ENCODE measurements around the gene VPS18.
A peak's percentile ranks its signal among the peaks of the same experiment; 100 is the strongest.

The VPS18 gene

DNA sequence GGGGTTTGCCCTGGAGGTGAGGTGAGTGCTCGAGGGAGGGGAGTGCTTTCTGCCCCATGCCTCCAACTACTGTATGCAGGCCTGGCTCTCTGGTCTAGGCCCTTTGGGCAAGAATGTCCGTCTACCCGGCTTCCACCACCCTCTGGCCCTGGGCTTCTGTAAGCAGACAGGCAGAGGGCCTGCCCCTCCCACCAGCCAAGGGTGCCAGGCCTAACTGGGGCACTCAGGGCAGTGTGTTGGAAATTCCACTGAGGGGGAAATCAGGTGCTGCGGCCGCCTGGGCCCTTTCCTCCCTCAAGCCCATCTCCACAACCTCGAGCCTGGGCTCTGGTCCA, 44.3 kb downstream of the VPS18 start:
- DNase-seq, result no peak

DNA sequence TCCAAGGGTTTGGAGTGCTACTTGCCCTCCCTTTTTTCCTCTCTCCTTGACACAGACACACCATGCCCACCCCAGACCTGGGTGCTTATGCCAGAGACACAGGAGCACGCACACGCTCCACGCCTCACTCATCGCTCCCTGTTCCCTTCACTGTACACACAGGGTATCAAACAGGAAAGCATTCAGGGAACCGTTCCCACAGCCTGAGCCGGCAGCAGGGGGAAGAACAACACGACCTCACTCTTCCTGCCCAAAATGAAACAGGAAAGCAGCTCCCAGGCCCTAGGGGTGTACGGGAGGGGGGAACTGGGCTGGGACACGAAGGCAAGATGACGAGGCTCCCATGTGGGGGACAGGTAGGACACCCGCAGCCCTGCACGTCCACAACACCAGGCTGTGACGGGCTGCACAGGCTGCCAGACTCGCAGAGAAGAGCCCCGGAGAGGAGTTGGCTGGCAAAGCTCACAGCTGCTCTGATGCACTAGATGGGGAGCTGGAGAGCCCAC, 46.1 kb downstream of the VPS18 start:
- no peak for DNase-seq

DNA sequence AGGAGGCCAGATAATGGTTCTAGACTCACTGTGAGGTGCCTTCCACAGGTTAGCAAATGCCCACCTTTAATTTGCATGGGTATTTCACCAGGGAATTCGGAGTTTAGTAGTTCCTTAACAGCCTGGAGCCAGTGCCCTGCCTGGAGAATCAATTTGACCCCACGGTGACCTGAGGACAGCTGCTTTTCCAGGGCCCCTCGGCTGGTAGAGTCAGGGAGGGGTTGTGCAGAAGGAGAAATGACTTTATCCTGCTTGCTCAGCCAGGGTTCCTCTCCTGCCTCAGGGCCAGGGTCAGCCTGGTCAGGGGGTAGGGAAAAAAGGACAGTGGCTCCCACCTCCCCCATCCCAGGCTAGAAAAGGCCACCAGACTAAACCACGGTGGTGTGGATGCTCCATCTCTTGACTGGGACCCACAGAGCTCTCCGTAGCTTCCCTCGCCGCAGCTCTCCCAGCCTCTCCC, 46.8 kb downstream of the VPS18 start:
- no peak for DNase-seq

DNA sequence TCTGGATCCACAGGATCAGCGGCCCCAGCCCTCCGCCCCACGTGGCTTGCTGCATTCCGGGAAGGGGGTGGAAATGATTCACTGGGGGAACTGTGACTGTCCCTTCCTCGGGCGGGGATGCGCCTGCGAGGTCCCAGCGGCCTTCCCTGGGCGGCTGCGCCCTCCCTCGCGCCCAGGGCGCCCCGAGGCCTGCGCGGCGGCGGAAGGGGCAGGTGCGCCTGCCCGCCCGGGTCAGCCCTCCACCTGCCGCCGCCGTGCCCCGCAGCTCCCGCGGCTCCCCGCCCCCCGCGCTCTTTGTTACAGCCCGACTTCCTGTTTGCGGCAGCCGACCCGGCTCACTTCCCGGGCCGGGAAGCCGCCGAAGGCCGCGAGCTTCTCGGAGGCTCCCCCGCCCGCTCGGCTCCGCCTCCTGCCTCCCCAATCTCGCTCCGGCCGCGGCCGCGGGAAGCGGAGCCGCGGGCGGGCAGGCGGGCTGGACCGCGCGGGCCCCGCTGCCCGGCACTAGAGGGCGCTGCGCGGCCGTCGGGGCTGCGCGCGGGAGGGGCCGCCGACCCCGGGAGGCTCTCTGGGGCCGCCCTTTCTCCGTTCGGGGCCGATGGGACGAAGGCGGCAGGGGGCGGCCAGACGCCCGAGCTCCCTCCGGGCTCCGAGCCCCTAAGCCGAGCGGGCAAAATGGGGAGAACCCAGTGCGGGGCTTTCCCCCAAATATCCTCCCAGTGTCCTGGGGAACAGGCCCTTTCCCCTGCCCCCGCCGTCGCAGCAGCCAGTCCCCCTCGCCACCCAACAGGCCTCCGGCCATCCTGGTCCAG, 47.5 kb downstream of the VPS18 start:
- peak; percentile 42 to 51 for DNase-seq

DNA sequence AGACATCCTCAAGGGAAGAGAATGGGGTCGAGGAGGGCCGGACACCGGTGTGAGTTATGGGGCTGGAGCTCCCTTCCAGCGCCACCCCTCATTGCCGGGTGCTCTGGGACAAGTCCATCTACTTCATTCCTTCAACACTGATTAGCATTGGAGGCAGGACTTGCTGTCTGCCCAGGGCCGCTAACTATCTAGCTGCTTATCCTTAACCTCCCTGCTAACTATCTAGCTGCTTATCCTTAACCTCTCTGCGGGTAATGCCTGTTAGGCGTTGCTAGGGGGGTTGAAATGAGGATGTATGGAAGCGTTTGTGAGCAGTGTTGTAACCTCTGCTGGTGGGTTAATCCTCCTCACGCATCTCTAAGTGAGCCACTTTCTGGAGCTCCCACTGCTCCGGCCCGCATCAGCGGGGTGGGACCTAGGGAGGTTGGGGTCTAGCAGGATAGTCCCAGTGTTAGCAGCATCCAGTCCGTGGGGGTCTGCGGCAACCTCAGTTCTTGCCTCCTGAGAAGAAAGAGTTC, 48.1 kb downstream of the VPS18 start:
- DNase-seq, result no peak

DNA sequence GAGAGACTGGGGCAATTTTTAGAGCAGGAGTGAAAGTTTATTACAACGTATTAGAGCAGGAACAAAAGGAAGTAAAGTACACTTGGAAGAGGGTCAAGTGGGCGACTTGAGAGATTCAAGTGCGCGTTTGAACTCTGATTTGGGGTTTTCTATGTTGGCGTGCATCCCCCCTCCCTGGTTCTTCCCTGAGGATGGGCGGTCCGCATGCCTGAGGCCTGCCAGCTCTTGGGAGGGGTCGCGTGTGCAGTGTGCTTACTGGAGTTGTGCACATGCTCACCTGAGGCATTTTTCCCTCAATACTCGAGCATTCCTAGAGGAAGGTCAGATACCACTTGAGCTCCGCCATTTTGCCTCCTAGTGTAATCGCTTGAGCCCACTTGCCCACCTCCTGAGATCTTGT, 48.6 kb downstream of the VPS18 start:
- no peak for DNase-seq

DNA sequence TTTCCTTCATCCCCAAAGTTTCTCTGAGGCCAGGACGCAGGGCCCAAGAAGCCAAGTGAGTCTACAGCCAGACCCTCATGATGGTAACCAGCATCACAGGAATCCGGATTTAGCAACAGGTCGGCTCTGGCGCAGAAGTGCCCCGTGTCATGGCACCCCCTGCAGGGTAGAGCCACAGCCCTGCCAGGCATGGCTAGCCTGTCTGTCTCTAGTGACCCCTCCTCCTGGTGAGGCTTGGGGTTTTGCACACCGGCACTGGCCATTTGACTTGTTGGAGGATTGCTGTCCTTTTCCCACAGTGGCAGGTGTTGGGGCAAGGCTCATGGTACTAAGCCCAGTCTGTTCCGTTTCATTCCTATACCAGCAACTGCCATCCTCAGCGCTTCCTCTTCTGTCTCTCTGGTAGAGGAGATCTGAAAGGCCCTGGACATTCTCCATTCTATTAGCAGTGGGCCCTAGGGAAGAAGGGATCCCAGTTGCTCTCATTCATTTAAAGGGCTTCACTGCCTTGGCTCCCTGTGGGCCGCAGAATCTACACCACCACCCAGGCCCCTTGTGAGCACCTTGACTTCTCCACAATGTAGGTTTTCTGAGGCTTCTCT, 49.6 kb downstream of the VPS18 start:
- DNase-seq, result no peak

DNA sequence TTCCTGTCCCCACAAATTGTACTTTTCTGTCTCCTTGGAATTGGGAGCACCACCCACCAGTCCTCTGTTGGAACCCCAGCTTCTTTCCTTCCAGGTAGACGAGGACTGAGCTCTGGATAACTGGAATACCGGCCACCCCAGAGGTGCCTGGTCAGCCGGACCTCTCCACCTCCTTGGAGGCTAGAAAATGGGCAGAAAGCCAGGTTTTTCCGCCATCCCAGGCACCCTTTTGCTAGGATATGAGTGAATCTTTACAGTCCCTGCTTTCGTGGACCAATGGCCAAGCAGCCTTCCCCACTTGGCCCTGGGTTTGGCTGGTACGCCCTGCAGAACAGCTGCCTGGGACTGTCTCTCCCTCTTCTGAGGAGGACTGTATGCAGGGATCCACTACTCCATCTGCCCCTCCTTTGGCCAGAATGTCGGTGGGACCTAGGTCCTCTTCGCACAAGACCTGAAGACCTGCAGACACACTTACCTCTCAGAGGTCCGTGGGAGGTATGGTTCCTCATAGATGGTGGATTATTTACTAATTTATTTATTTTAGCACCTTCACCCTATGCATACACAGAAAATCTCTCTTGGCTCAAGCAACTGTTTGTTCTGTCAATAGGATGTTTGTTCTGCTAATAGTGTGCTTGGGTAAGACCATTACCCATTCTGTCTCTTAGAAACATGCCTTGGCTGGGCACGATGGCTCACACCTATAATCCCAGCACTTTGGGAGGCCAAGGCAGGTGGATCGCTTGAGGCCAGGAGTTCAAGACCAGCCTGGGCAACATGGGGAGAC, 50.5 kb downstream of the VPS18 start:
- DNase-seq, result no peak

DNA sequence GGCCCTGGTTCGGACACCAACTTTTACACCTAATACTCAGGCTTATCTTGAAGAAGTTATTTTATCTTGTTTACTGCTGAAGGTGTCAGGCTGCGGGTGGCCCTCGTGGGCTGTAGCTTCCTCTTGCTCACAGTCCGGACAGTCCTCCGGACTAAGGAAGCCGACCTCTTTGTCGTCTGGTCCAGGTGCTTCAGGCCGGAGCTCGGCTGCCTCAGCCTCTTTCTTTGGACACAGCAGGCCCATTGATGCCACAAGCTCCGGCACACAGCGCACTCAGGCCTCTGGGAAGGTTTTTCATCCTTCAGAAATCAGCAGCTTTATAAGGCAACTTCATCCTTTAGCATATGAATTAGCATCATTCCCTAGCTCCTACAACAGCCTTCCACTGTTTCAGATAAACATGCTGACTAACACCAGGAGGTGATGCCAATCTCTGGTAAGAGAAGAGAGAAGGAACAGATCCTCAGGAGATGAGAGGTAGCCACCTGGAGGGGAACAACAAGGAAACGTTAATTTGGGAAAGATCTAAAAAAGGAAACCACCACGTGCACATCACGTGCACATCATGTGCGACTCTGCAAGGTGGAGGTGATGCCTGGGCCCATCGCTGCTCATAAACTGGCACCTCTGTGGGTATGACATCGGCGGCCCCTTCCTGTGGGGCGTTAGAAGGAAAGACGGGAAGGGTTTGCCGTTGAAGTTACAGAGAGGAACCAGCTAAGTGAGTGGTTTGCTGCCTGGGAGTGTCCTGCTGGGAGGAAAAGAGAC, 54.6 kb downstream of the VPS18 start:
- no peak for DNase-seq

DNA sequence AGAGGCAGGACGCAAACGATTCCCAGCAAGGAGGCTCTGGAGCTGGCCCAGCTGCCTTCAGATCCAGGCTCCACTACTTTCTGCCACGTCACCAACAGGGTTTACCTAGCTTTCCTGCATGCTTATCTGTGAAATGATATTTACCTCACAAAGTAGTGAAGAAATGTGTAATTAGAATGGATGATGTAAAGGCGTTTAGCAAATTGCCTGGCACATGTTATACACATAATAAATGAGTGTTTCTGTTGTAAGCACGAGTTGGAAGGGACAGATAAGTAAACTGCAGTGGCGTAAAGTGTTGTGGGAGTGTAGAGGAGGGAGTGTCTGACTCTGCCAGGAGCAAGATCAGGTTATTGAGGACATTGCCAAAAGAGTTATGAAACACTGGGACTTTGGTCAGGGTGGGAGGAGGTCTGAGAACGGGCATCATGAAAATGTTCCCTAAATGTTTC, 55.5 kb downstream of the VPS18 start:
- no peak for DNase-seq

DNA sequence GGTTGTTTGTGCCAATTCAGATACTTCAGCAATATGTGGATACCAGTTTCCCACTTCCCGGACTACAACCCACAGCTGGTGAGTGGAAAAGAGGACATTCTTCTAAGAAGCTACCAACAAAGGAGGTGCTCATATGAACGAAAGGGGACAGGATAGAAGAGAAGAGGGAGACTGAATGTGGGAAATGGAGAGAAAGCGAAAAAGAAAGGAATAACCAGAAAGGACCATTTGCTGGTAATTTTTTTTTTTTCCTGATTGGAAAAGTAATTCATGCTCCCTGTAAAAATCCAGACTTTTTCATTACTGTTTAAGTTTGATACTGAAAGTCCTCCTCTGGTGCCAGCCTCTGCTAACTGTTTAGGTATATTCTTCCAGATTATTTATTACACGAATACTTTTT, 57.5 kb downstream of the VPS18 start:
- DNase-seq, result no peak

DNA sequence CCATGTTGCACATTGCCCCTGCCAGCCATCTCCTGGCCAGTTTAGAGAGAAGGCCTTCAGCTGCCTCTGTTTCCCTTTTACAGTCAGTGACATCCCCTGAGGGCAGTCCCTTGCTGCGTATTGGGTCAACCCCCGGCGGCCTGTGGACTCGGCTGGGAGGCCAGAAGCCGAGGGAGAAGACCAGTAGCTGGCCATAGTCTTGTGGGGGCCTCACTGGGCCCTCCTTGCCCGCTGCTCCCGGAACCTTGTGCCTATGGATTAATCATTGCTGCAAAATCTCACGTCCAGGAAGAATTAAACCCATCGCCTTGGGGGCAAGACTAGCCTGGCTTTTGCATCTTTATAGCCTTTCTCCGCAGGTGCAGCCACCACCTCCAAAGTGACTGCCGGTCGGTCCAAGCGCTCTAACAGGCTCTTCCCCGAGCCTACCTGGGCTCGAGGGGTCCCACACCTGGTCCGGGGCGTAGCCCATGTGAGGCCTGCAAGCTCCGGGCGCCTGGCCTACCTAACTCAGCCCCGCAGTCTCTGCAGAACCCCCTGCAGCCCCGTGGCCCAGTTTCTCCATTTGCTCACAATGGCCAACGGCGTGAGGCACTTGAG, 58.2 kb downstream of the VPS18 start:
- DNase-seq, result no peak

DNA sequence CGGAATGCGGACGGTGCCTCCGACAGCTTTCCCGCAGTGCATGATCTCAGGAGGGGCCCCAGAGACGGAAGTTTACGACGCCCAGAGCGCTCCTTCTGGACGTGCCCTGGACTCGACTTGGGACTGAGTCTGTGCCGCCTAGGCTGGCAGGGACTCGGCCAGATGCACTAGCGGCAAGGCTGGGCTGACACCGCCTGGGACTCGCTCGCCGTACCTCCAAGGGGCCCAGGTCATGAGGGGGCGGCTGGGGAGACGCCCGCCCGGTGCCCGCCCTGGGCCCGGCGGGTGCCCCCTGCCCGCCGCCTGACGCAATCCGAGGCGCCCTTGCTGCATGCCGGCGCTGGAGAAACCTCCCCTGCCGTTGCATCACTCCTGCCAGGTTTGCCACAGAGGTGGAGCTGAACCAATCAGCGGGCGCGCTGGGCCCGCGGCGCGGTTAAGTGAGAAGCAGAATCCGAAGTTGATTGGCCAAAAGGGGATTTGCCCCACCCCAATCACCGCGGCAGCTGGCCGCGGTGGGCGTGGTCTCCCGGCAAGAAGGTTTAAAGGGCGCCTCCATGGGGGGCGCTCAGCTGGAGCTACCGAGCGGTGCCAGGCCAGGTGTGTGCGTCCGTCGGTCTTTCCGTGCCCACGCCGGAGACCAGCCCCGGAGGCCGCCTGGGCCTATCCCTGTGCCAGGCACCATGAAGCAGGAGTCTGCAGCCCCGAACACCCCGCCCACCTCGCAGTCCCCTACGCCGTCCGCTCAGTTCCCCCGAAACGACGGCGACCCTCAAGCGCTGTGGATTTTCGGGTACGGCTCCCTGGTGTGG, 58.9 kb downstream of the VPS18 start, which contains the start of gene CHAC1:
Gene CHAC1, plus strand, starts transcription at position 571 of the 812 bp plus-strand sequence. Its CDS starts 113 bp downstream, at position 684.
- DNase-seq, result peak; percentile 95 to 96
